GM20000 (cell line): ENCODE results near the gene HSPA12A.

Experiments
- DNase-seq: peaks from one replicate; pipeline ENCODE4 v3.0.0; 2012; ENCODE audit warnings: low spot score
- CTCF ChIP-seq: IDR thresholded peaks from 2 replicates; pipeline ENCODE4 v1.5.1; 2012; ENCODE audit warnings: mild to moderate bottlenecking, control low read depth; ENCODE audit errors: extremely low read depth, missing control alignments

The HSPA12A gene

DNA sequence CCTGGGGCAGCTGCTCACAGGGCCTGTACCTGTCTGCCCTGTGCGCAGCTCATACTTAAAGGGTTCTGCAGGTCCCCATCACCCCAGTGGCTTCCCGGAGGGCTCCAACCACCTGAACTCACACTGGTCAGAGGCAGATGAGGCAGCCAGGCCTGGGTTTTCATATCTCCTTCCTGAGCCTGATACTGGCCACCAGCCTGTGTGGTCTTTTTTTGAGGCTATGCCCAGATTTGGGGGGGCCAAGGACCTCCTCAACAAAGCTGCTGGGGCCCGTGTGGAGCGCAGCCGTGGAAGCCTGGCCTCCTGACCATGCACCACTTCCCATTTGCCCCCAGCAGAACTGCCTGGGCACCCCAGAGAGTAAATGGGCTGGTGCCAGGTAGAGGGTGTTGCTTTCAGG is 95.9 kb downstream of the HSPA12A start:
- DNase-seq: no peak
- no peak for TF ChIP-seq CTCF

GRCh38 chr10:116637830-116638229 is 104.5 kb downstream of the HSPA12A start:
- no peak for TF ChIP-seq CTCF
- DNase-seq: no peak

- TF ChIP-seq CTCF: no peak
- DNase-seq: no peak
Observed at GRCh38 chr10:116636976-116637375, 105.4 kb downstream of the HSPA12A start.

GRCh38 chr10:116636385-116636784 is 106.0 kb downstream of the HSPA12A start:
- DNase-seq: no peak
- no peak for TF ChIP-seq CTCF

DNA sequence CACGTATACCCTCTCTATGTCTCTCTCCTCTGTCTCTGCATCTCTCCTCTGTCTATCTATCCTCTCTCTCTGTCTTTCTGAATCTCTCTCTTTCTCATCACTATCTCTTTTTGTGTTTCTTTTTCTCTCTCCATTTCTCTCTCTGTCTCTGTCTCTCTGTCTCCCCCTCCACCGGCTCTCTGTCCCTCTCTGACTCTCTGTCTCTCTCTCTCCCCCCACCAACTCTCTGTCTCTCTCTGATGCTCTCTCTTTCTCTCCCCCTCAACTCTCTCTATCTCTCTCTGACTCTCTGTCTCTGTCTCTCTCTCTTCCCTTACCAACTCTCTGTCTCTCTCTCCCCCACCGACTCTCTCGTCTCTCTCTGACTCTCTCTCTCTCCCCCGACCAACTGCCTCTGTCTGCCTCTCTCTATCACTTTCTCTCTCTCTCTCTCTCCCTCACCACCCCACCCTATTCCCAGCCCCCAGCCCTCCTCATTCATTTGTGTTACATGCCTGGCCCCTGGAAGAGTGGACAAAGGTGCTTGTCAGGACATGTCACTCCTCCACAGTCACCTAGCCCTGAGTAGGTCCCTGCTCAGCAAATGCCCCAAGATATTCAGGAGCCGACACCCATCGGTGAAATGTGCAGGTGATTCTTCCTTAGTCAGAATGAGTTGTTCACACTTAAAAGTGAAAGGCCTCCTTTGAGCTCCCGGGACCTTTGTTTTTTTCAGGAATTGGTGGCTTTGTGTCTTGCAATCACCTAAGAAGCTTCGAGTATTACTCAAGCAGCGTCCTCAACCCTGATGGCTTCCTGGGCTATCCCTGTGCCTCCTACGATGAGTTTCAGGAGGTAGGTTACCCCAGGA is 108.0 kb downstream of the HSPA12A start:
- DNase-seq: no peak
- no peak for TF ChIP-seq CTCF

DNA sequence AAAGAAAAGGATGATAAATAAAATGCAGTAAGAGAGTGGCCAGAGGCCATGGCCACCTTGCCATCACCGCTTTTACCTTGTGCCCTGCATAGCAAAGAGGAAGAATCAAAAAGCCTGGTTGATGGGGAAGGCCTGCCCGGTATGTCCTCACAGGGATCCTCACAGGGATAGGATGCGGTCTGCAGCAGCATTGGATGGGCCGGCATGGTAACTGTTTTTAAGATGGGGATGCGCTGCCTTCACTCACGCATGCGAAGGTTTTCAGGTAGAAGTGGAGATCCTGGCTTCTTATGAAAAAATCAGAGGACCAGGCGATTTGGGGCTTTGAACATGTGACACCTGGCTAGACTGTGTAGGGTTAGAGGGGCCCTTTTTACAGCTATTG is 109.2 kb downstream of the HSPA12A start:
- no peak for TF ChIP-seq CTCF
- DNase-seq: no peak

- TF ChIP-seq CTCF: no peak
- no peak for DNase-seq
Observed at GRCh38 chr10:116632596-116633215, 109.7 kb downstream of the HSPA12A start.
